GM21367 (cell line): ENCODE measurements around the gene FOXL1.

Source experiments
- ATAC-seq: cut with Tn5 transposase; IDR thresholded peaks from one replicate; pipeline ENCODE4 v1.9.1; 2021; ENCODE audit not compliant: unreplicated experiment

Gene FOXL1

DNA sequence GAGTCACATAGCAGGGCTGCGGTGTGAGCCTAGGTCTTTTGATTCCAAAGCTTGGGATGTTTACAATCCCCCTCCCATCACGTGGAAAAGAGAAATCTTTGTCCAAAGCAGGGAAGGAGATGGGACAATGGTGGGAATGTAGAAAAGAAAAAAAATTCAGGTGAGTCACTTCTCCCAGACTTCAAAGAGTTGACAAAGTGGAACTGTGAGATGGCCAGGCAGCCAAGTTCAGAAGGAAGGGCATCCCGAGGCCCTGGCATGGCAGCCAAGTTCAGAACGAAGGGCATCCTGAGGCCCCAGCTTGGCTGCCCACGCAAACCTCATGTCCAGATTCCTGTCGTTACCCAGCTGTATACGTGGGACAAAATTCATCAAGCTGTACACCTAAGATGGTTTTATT lies 47.5 kb downstream of the FOXL1 start:
- ATAC-seq = no peak

GRCh38 chr16:86626284-86626683 lies 47.9 kb downstream of the FOXL1 start:
- ATAC-seq = no peak

DNA sequence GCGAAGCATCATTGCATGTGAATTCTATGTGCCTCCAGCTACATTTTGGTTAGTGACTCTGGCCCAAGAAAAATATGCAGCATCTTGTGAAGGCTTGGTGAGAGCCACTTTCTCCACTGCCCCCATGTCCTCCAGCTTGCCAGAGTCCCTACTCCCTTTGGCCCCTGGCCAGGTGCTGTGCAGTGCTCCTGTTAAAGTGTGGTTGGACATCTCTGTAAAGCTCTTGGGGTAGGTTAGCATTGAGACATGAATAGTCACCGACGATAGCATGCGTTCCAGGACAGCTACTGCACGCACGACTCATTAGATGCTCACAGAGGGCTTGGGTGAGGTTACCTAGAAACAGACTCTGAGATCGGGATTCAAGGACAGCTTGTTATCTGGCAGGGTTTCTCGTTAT lies 48.6 kb downstream of the FOXL1 start:
- no peak for ATAC-seq

DNA sequence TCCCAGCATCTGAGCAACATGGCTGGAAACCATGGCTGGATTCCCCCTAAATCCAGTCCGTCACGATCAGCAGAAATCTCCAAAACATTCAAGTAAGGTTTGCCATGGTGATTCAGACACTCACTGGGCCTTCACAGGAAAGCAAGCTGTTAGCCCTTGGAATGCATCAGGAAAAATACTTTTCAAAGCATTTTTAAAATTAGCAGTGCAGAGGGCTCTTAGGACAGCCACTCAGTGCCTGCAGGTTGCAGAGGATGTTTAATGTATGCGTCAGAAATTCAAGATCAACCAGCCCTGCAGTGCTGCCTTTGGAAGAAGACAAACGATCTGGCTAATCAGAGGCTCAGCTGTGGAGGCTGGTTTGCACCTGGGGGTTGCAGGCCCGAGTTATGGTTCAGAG lies 50.3 kb downstream of the FOXL1 start:
- ATAC-seq = no peak

GRCh38 chr16:86630471-86630870 lies 52.1 kb downstream of the FOXL1 start:
- no peak for ATAC-seq

DNA sequence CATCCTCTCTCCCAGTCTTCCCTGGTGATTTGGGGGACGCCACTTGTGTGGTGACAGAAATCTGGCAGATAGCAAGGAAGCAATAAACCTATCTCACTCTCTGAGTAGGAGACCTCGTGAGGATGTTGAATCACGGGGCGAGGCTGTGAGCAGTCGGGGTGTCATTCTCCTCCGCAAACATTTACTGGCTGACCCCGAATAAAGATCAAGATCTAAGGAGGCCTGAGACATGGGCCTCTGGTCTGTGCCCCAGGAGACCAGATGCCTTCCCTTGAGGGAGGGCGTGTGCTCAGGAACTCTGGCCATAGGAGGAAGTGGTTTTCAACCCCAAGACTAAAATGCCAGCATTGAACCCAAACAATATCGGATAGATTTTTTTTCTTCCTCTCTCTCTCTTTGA lies 53.1 kb downstream of the FOXL1 start:
- no peak for ATAC-seq
